Ishikawa (cell line): ENCODE measurements around the gene SLC41A2.

Experiments used
- CEBPB ChIP-seq: IDR thresholded peaks from 2 replicates; pipeline ENCODE4 v1.6.1; 2012
- FOXM1 ChIP-seq: IDR thresholded peaks from 2 replicates; pipeline ENCODE4 v1.6.1; 2012; ENCODE audit warnings: low read depth, borderline replicate concordance

DNA sequence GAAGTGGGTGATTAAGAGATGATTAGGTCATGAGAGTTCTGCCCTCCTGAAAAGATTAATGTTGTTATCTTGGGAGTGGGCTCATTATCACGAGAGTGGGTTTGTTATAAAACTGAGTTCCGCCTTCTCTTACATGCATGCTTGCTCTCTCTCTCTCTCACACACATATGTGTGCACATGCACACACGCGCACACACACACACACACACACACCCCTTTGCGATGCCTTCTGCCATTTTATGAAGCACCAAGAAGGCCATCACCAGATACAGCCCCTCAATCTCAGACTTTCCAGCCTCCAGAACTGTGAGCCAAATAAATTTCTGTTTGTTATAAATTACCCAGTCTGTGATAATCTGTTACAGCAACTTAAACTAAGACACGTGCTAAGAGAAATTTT lies 5.7 kb upstream of the SLC41A2 start:
- TF ChIP-seq CEBPB (no peak), FOXM1 (no peak)
